22Rv1 (cell line): ENCODE data around the gene SLC7A1.

Experiments
- ZFX ChIP-seq: fragments of 450-650 bp; IDR thresholded peaks from 2 replicates; pipeline ENCODE4 v1.6.1; 2017; ENCODE audit warnings: antibody characterized with exemption, borderline replicate concordance
- TF ChIP-seq, protein P1 (sequence below): fragments of 450-650 bp; IDR thresholded peaks from 2 replicates; pipeline ENCODE4 v1.5.1; 2017; ENCODE audit warnings: mild to moderate bottlenecking

DNA sequence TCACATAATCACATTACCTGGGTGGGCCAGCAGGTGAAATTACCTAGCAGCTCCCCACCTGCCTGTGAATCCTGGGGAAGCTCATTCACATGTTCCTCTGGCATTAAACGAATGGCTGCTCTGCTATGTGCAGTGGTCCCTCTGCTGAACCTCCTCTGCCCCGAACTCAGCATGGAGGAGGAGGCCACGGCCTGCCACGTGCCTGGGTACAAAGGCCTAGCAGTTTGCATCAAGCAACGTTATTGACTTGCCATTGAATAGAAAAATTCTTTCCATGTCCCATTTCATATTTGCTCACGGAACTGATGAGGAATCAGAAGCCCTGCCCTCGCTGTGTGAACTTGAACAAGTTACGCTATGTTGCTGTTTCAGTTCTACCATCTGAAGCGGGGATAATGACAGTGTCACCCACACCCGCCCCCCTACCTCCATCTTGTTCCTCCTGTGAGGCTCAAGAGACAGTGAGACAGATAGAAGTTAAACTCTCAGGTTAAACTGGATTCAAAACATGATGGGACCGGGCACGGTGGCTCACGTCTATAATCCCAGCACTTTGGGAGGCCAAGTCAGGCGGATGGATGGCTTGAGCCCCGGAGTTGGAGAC lies 25.3 kb downstream of the SLC7A1 start:
- TF ChIP-seq, protein P1, sequence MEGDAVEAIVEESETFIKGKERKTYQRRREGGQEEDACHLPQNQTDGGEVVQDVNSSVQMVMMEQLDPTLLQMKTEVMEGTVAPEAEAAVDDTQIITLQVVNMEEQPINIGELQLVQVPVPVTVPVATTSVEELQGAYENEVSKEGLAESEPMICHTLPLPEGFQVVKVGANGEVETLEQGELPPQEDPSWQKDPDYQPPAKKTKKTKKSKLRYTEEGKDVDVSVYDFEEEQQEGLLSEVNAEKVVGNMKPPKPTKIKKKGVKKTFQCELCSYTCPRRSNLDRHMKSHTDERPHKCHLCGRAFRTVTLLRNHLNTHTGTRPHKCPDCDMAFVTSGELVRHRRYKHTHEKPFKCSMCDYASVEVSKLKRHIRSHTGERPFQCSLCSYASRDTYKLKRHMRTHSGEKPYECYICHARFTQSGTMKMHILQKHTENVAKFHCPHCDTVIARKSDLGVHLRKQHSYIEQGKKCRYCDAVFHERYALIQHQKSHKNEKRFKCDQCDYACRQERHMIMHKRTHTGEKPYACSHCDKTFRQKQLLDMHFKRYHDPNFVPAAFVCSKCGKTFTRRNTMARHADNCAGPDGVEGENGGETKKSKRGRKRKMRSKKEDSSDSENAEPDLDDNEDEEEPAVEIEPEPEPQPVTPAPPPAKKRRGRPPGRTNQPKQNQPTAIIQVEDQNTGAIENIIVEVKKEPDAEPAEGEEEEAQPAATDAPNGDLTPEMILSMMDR = no peak
- TF ChIP-seq ZFX = no peak
